ENCODE results near the gene SH3PXD2A.

DNA sequence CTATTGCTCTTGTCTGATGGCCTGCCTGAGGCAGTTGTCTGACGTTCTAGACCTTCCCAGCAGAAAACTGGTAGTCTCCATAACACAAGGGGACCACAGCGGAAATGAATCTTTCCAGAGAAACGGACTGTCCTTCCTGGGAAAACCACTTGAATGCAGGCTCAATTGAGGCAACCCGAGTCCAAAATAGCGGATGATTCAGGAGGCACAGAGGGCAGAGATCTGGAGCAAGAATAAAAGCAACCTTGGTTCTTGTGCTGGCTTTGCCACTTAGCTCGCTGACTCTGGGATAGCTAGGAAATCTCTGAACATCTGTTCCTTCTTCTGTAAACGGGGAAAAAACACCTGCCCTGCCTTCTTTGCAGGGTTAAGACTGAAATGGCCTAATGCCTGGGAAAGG is 183.0 kb downstream of the SH3PXD2A start:
- TF ChIP-seq ZNF184 (tag by site-specific recombination; IDR thresholded peaks at IDR 0.05) (no peak), ZNF354C (tag by site-specific recombination; IDR thresholded peaks at IDR 0.05; ENCODE audit: borderline replicate concordance, low read depth) (no peak), BCL11A (tag by site-specific recombination; IDR thresholded peaks at IDR 0.05; ENCODE audit: low read depth) (no peak), ZNF324 (tag by site-specific recombination; IDR thresholded peaks at IDR 0.05) (no peak), MYNN (tag by site-specific recombination; IDR thresholded peaks at IDR 0.05; ENCODE audit: borderline replicate concordance) (no peak), KLF9 (tag by site-specific recombination; IDR thresholded peaks at IDR 0.05; ENCODE audit: low read depth) (no peak), ZNF514 (tag by site-specific recombination; IDR thresholded peaks at IDR 0.05) (no peak), ZNF423 (tag by site-specific recombination; IDR thresholded peaks at IDR 0.05) (no peak), ZNF169 (tag by site-specific recombination; IDR thresholded peaks at IDR 0.05) (no peak)
- TF ChIP-seq, protein P1, sequence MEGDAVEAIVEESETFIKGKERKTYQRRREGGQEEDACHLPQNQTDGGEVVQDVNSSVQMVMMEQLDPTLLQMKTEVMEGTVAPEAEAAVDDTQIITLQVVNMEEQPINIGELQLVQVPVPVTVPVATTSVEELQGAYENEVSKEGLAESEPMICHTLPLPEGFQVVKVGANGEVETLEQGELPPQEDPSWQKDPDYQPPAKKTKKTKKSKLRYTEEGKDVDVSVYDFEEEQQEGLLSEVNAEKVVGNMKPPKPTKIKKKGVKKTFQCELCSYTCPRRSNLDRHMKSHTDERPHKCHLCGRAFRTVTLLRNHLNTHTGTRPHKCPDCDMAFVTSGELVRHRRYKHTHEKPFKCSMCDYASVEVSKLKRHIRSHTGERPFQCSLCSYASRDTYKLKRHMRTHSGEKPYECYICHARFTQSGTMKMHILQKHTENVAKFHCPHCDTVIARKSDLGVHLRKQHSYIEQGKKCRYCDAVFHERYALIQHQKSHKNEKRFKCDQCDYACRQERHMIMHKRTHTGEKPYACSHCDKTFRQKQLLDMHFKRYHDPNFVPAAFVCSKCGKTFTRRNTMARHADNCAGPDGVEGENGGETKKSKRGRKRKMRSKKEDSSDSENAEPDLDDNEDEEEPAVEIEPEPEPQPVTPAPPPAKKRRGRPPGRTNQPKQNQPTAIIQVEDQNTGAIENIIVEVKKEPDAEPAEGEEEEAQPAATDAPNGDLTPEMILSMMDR (tag by site-specific recombination; IDR thresholded peaks at IDR 0.05), result no peak
- TF ChIP-seq, protein P2, sequence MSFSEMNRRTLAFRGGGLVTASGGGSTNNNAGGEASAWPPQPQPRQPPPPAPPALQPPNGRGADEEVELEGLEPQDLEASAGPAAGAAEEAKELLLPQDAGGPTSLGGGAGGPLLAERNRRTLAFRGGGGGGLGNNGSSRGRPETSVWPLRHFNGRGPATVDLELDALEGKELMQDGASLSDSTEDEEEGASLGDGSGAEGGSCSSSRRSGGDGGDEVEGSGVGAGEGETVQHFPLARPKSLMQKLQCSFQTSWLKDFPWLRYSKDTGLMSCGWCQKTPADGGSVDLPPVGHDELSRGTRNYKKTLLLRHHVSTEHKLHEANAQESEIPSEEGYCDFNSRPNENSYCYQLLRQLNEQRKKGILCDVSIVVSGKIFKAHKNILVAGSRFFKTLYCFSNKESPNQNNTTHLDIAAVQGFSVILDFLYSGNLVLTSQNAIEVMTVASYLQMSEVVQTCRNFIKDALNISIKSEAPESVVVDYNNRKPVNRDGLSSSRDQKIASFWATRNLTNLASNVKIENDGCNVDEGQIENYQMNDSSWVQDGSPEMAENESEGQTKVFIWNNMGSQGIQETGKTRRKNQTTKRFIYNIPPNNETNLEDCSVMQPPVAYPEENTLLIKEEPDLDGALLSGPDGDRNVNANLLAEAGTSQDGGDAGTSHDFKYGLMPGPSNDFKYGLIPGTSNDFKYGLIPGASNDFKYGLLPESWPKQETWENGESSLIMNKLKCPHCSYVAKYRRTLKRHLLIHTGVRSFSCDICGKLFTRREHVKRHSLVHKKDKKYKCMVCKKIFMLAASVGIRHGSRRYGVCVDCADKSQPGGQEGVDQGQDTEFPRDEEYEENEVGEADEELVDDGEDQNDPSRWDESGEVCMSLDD (tag by site-specific recombination; IDR thresholded peaks at IDR 0.05), result no peak
- TF ChIP-seq, protein P3, sequence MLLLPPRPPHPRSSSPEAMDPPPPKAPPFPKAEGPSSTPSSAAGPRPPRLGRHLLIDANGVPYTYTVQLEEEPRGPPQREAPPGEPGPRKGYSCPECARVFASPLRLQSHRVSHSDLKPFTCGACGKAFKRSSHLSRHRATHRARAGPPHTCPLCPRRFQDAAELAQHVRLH (tag by site-specific recombination; IDR thresholded peaks at IDR 0.05), result no peak
